HG03196 (cell line): ENCODE measurements around the gene ACSBG1.

Source experiments
- ATAC-seq: cut with Tn5 transposase; IDR thresholded peaks from one replicate; pipeline ENCODE4 v1.9.1; 2021; ENCODE audit not compliant: unreplicated experiment

The ACSBG1 gene

GRCh38 chr15:78224023-78224411 lies 10.3 kb downstream of the ACSBG1 start:
- ATAC-seq: no peak

DNA sequence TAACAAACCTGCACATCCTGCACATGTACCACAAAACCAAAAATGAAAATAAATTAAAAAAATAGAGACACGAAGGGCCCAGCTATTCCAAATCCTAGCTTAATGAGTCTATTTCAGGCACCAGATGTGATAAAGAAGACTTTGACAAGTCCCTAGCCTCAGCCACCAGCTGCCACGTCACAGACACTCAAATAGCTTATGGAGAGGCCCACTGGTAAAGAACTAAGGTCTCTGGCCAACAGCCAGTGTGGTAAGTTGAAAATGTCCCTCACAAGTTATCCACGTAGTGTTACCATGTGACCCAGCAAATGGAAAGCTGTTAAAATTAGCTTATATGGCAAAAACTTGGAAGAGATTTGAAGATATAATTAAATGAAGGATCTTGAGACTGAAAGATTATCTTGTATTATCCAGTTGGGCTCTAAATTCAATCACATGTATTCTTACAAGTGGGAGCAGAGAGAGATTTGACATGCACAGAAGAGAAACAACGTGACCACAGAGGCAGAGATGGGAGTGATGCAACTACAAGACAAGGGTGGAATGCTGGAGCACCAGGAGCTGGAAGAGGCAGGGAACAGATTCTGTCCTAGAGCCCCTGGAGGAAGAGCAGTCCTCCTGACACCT lies 10.9 kb downstream of the ACSBG1 start:
- no peak for ATAC-seq

DNA sequence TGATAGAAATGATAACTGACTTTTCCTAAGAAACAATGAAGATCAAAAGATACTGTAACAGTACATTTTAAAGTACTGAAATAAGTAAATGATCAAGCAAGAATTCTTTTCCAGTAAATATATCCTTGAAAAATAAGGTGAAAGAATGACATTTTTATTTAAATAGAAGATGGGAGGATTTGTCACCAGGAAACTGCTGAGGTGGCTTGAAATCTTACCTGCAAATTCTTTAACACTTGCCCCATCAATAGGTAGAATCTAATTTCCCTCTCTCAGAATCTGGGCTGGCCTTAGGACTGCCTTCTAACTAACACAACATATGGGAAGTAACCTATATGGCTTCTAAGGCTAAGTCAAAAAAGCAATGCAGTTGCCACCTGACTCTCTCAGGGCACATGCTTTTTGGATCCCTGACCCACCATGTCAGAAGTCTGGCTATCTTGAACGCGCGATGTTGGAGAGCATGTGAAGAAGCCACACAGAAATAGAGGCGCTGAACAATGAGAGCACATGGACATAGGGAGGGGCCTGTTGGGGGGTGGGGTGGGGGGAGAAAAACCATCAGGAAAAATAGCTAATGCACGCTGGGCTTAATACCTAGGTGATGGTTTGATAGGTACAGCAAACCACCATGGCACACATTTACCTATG lies 11.5 kb downstream of the ACSBG1 start:
- no peak for ATAC-seq

DNA sequence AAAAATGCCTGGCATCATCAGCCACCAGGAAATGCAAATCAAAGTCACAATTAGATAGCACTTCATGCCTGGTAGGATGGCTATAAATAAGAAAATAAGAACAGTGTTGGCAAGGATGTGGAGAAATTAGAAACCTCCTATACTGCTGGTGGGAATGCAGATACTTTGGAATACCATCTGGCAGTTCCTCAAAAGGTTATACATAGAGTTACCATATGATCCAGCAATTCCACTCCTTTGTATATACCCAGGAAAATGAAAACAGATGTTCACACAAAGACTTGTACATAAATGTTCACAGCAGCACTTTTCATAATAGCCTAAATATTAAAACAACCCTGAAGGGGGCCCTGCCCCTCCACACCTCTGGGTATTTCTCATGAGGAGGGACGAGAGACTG lies 13.7 kb downstream of the ACSBG1 start:
- no peak for ATAC-seq

GRCh38 chr15:78216276-78217104 lies 17.9 kb downstream of the ACSBG1 start:
- no peak for ATAC-seq

DNA sequence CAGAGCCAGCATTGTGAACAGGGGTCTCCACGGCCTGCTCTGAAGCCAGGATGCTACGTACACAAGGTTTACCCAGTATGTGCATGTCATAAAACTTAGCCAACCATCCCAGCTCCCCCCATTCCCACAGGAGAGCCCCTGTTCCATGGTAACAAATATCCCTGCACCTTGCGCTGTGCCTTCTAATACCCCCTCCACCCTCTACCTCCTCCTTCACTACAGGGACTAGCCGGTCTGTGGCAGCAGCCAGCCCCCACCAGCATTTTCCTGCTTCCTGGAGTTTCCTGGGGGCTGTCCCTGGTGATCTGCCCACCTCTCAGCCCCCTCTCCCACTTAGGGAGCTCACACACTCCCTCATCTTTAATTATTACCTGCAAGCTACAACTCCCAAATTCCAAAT lies 20.4 kb downstream of the ACSBG1 start:
- no peak for ATAC-seq

DNA sequence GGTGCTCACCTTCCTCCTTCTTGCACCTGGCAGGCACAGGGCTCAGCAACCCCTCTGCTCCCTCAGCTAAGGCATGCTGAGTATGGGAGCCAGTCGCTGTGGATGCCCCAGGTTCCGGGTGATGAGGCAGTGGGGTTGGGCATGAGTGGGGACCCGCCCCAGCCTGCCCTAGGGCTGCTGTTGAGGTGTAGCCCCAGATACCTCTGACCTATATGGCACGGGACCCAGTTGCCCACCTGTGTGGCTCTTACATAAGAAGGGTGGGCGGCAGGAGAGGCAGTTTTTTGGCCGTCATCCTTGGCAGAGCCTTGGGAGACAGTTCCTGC lies 21.0 kb downstream of the ACSBG1 start:
- no peak for ATAC-seq

DNA sequence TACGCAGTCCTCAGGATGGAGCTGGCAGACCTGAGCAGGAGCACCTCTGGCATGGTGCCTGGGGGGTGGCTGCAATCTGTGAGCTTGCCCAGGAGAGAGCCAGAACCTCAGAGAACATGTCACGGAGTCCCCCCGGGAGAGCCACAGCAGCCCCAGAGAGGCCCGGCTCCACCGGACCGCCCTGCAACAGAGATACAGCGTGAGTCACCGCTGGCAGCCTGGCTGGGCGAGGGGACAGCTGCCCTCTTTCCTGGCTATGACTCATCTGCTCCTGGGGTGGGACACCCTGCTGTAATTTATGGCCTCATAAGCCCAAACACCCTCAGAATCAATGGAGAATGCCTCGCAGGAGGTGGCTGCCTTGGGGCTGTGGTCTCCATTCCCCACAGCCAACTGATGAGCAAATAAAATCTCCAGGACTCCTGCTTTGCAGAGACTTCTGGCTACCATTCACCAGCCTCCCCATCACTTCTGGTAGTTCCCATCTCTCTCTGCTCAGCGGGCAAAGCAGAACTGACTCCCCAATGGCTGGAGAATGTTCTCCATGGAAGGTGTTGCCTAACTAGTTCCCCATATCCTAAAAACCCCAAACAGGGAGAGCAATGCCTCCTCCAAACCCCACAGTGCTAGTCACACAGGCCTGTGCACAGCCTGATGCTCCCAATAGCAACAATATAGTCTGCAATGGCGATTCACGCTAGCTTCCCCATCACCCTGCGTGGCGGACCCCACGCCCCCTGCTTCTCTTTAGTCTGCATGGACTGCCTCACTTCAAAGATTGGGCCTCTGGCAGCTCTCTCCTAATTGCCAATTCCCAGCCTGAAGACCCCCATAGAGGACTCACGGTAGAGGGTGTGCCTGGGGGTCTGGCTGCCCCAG lies 21.6 kb downstream of the ACSBG1 start:
- no peak for ATAC-seq

DNA sequence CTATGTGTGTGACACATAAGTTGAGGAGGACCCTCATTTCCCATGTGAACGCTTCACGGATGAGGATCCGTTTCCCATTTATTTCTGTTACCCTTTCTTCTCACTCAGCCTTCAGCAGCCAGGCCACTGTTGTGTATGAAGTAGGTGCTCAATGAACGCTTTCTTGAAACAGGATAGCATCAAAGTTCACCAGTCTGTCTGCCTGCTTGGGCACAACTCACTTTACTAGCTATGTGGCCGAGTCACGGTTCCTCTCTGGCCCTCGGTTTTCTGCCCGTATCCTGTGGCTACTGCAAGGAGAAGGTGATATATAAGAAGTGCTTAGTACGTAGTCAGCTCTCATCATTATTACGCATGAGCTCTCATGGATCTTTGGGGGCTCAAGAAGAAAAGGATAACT lies 22.4 kb downstream of the ACSBG1 start:
- ATAC-seq: no peak

GRCh38 chr15:78211189-78211921 lies 23.0 kb downstream of the ACSBG1 start:
- ATAC-seq: no peak

GRCh38 chr15:78210349-78210717 lies 24.0 kb downstream of the ACSBG1 start:
- ATAC-seq: no peak

- ATAC-seq: no peak
Measured at GRCh38 chr15:78209646-78210348, 24.6 kb downstream of the ACSBG1 start.

DNA sequence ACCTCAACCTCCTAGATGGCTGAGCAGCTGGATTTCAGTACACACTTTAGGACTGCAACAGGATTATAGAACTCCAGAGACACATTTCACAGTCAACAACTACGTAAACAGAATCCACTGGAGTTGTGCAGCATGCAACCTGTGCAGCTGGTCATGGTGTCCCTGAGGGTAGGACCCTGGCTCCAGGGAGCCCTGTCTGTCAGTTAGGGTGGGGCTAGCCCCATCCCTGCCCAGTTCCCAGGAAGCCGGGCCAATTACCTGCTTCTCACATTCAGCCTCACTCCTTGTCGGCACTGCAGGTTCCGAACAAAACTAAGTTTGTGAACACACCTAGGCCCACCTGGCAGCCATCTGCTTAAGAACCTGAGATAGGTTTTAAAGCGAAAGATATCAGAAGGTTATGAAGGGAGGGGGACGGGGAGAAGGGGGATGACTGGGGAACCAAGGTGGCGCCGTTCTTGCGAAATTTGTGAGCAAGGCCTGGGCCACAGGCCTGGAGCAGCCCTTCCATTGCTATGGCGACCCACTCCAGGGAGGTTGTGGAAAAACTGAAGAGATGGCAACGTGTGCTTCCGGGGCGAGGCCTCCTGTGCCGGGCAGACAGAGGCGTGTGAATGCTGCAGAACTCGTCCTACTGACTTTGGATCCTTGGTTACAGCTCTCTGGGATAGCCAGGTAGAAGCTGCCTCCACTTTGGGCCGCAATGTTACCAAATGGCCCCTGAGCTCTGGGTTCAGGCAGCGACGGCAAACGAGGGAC lies 25.3 kb downstream of the ACSBG1 start:
- ATAC-seq: no peak

DNA sequence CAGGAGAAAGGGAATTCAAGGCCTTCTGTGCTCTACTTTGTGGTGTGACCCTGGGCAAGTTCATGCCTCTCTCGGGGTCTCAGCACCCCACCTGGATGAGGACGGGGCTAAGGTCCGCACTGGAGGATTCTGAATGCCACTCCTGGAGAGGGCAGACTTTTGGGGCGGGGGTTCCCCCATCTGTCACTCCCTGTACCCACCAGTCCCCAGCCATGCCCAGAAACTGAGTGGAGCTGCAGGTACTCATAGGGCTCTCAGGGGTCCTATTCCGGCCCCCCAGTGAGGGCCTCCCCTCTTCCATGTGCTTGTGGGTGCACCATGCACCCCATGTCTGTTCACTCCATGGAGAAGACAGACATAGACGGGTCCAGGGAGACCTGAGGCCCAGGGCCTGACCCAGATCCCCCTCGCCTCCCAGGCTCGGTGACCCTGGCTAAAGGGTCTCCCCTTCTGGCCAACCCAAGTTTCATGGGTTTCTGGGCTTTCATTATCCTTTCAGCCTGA lies 26.0 kb downstream of the ACSBG1 start:
- ATAC-seq: no peak

DNA sequence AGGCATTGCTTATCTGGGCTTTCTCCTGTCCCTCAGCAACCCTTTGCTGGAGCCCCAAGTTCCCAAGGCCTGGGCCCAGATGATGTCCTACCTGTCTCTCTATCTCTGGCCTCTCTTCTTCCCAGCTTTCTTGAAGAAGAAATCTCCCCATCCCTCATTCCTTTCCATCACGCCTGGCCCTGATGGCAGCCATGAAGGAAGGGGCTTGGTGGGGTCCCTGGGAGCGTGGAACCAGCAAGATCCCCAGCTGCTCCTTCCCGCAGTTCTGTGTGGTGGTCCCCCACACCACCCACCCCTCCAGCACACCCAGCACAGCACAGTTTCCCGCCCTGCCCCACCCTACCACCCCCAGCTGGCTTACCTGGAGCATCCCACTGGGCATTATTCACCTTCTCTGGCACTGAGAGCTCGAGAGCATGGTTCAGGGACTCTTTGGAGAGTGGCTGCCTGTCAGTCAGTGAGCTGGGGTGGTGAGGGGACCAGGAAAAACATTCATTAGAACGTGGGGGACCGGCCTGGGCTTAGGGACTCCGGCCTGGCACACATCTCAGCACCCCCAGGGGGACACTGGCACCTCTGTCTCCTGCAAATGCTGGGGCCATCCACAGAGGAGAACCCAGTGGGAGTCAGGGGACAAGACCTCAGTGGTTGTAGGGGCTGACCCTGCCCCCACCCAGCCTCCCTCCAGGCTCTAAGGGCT lies 26.6 kb downstream of the ACSBG1 start:
- ATAC-seq: no peak

GRCh38 chr15:78207110-78207458 lies 27.3 kb downstream of the ACSBG1 start:
- no peak for ATAC-seq

- ATAC-seq: no peak
Measured at GRCh38 chr15:78206326-78207109, 27.8 kb downstream of the ACSBG1 start.

- ATAC-seq: no peak
Measured at GRCh38 chr15:78205856-78206255, 28.5 kb downstream of the ACSBG1 start.
